Measurements from ENCODE around the gene ADGRD1.

- TF ChIP-seq EP300 (IDR thresholded peaks at IDR 0.05) (no peak), CTCF (IDR thresholded peaks at IDR 0.05) (no peak)
These were observed 168.1 kb downstream of the ADGRD1 start for GRCh38 chr12:131121705-131122405.
